GM19438 (cell line): Measurements from ENCODE around the gene PPP1R1B.

Source experiments
- ATAC-seq: cut with Tn5 transposase; IDR thresholded peaks from one replicate; pipeline ENCODE4 v1.9.1; 2021; ENCODE audit warnings: low read depth; ENCODE audit not compliant: unreplicated experiment

Gene PPP1R1B

DNA sequence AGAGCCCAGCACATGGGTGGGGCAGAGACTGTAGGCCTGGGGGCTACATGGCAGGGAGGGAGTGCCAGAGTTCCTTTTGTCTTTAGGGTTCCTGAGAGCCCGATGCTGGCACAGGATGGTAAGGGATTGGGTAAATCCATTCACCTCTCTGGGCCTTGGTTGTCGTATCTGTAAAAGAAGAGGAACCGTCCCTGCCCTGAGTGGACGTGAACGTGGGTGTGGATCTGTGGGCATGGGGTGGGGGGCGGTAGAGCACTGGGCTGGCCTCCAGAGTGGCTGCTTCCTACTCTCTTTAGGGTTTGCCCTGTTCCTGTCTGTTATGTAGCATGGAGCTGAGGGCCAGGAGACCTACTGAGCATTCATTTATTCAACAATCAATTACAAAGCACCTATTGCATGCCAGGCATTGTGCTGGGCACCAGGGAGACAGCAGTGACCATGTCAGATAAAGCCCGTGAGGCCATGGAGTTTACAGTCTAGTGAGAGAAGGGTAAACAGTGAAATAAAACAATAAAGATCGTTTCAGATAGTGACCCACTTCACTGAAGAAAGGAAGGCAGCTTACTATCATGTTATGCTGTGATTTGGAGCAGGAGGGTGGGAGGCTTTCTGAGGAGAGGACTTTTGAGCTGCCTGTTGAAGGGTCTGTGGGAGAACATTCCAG, 25.3 kb downstream of the PPP1R1B start:
- no peak for ATAC-seq

DNA sequence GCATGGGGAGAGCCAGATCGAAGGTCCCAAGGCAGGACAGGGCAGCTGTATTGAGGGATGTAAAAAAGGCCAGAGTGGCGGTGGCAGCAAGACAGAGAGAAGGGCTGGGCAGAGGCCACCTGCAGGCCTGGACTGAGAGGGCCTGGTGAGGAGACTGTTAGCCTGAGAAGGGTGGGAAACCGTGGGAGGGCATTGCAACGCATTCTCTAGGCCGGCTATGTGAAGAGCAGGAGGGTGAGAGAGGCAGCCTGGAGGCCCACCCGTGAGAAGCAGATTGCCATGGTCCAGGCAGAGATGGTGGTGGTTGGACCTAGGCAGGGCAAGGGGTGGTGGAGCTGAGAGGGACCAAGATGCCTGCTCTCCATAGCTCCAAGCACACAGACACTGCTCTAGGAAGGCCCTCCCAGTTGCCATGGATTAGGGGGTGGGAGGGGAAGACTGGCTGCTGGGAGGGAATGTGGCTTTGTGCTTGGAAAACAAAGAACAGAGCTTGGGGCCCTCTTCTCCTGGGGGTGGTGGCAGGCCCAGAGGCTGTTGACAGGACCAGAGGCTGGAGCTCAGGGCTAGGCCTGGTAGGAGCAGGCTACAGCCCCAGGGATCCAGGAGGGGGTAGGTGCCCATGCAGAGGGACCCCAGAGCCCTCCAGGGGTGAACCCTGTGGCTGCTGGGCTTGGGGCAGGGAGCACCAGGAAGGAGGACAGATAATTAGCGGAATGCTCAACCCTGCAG, 26.0 kb downstream of the PPP1R1B start:
- no peak for ATAC-seq

DNA sequence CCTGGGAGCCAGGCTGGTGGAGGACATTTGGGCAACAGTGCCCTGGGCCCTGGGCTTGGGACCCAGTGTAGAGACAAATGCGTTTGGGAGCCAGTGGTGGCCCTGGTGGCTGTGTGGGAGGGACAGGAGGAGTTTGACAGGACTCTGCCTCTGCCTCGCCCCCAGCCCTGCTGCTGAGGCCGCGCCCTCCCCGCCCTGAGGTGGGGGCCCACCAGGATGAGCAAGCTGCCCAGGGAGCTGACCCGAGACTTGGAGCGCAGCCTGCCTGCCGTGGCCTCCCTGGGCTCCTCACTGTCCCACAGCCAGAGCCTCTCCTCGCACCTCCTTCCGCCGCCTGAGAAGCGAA, 26.5 kb downstream of the PPP1R1B start:
- no peak for ATAC-seq

- ATAC-seq, result no peak
Observed at GRCh38 chr17:39653662-39654331, 27.0 kb downstream of the PPP1R1B start.

DNA sequence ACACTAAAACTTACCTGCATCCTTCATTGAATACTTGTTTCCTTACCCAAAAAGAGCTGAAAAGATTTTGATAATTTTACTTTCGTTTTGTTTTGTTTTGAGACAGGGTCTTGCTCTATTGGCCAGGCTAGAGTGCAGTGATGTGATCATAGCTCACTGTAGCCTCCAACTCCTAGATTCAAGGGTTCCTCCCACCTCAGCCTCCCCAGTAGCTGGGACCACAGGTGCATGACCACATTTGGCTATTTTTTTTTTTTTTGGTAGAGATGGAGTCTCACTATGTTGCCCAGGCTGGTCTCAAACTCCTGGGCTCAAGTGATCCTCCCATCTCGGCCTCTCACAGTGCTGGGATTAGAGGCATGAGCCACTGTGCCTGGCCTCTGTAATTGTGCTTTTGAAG, 28.4 kb downstream of the PPP1R1B start:
- ATAC-seq, result no peak

DNA sequence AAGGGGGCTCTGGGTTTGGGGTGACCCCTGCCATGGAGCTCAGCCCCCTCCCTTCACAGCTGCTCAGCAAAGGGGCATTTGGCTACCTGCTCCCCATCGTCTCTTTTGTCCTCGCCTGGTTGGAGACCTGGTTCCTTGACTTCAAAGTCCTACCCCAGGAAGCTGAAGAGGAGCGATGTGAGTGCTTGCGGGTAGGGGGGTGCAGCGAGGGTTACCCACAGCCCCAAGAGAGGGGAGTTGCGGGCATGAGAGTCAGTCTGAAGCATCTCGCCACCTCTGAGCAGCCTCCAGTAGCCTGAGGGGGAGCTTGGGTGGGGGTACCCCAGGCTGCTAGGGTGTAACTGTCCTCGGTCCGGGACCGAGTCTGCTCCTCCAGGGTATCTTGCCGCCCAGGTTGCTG, 31.6 kb downstream of the PPP1R1B start:
- ATAC-seq, result no peak

- ATAC-seq, result no peak
Observed at GRCh38 chr17:39658760-39659159, 32.0 kb downstream of the PPP1R1B start.

DNA sequence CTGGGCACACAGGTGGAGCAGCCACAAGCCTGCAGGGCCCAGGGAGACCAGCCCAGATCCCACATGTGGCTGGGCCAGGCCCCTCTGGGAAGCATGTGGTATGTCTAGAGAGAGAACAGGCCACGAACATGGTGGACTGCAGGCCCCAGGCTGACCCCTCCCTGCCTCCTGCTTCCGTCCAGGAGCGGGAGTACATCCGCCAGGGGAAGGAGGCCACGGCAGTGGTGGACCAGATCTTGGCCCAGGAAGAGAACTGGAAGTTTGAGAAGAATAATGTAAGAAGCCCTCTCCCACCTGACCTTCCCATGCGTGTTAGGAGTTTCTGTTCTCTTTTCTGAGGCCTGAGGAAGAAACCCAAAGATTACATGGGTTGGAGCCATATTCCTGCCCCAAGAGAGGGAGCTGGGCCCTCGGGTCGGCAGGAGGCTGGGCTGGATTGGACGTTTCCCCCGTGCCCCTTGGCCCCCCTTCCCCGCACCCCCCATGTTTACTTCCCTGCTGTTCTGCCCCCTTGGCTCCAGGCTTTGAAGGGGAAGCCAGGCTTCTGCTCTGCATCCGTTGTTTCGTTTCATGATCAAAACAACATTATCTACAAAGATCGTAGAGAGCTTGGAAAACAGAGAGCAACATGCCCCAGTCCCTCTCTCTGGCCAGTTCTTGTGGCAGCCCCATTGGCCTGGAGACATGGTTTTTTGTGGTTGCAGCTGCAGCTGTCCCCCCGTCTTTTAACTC, 32.7 kb downstream of the PPP1R1B start:
- ATAC-seq, result no peak

DNA sequence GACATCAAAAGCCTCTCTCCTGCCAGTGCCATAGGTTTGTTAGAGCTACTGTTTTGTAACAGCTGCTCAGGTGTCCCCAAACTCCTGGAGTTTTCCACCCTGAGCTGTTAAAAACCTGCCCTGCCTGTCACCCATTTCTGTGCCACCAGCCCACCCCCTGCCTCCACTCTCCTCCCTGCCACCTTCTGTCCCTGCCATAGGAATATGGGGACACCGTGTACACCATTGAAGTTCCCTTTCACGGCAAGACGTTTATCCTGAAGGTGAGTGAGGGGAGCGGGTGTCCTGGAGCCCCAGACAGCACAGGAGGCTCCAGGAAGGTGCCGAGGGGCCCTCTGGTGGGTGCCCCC, 33.2 kb downstream of the PPP1R1B start:
- no peak for ATAC-seq

DNA sequence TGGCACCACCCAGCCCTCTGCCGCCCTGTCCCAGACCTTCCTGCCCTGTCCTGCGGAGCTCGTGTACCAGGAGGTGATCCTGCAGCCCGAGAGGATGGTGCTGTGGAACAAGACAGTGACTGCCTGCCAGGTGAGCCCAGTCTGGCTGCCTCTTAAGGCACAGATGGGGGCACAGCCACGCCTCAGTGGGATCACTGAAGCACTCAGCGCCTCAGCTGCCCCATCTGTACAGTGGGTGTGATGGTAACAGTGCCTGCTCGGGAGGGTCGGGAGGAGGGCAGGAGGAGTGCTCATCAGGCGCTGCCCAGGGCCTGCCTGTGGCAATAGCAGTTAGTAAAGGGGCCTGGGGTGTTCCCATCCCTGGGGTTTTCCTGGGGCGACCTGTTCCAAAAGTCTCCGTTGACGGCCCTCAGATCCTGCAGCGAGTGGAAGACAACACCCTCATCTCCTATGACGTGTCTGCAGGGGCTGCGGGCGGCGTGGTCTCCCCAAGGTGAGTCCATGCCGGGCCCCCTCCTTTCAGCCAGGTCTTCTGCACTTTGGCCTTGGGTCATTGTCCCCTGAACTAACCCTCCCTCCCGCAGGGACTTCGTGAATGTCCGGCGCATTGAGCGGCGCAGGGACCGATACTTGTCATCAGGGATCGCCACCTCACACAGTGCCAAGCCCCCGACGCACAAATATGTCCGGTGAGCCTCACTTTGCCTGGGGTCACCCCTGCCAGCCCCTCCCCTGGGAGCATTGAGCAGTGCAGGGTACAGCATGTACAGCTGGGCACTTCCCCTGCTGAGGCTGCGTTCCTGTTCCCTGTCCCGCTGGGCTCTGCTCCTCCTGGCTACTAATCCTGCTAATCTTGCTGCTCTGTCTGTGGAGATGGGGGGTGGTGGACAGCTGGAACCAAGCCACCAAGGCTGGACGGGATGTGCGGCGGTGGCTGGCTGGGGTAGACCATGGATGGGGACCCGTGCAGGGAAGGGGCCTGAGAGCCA, 33.9 kb downstream of the PPP1R1B start:
- ATAC-seq, result no peak

DNA sequence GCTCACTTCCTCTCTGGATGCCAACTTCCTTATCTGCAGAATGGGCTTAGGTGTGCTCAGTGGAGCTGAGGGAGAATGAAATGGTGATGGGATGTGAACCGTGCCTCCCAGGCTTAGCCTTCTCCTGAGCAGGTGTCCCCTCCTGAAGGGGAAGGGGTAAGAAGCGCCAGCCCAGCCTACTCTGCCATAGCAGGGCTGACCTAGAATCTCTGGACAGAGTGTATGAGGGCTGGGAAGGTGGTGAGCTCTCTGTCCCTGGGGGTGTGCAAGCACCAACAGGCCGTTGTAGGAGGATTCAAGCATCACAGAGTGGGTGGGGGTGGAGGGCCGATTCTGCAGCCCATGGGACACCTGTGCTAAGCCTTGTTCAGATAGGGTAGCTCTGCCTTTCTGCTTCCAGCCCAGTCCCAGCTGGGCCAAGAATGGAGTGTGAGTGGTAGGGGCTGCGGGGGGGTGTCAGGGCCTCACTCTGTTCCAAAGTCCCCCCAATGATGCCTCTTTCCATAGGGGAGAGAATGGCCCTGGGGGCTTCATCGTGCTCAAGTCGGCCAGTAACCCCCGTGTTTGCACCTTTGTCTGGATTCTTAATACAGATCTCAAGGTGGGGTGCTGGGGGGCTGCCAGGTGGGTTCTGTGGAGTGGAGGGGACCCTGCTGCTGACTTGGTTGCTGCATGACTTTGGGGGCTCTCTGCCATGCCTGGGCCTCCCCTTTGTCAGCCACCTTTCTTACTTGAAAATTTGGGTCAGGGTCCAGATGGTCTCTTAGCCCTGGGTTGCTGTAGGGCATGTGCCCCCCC, 35.2 kb downstream of the PPP1R1B start:
- no peak for ATAC-seq

GRCh38 chr17:39662551-39663339, 36.0 kb downstream of the PPP1R1B start:
- ATAC-seq, result no peak

DNA sequence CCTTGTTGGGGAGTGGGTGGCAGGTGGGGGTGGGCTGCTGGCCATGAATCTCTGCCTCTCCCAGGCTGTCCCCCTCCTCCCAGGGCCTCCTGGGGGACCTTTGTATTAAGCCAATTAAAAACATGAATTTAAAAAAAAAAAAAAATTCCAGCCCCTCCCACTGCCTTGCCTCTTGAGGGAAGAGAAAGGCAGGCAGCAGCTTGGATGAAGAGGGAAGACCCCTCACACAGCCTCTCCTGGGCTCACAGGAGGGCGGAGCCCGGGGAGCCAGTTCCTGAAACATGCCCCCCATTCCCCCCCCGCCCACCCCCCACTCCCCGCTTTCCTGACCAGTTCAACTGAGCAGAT, 36.6 kb downstream of the PPP1R1B start:
- no peak for ATAC-seq

DNA sequence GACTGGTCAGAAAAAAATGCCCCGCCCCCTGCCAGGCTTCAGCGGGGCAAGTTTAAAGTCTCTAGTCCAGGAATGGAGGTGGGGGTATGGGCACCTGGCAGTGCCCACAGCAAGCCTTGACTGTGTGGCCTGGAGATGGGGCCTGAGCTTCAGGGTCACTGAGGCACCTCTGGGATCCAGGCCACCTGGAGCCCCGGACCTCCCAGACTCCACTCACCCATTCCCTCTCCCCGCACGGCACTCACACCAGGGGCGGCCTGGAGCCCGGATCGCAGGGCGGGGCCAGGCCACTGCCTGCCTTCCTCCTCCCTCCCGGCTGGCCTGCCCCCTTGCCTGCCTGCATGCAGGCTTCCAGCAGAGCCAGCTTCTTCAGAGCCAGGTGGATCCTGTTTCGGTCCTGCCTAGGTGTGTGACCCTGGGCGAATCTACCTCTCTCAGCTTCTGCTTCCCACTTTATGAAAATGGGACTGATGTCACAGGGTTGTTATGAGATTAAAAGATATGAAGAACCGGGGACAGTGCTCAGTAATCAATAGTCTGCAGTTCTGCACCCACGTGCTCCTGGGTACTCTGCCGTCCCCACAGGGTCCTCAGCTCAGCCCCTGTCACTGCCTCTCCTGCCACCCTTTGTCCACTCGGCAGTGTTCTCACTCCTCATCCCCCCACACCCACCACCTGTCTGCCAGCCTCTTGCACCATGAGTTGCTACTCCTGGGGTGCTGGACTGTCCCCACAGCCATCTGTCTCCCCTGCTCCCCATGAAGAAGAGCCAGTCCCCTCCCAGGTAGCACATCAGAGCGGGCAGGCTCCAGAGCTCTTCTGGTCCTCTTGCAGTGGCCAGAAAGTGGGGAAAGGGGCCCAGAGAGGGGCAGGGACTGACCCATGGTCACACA, 37.2 kb downstream of the PPP1R1B start:
- no peak for ATAC-seq

DNA sequence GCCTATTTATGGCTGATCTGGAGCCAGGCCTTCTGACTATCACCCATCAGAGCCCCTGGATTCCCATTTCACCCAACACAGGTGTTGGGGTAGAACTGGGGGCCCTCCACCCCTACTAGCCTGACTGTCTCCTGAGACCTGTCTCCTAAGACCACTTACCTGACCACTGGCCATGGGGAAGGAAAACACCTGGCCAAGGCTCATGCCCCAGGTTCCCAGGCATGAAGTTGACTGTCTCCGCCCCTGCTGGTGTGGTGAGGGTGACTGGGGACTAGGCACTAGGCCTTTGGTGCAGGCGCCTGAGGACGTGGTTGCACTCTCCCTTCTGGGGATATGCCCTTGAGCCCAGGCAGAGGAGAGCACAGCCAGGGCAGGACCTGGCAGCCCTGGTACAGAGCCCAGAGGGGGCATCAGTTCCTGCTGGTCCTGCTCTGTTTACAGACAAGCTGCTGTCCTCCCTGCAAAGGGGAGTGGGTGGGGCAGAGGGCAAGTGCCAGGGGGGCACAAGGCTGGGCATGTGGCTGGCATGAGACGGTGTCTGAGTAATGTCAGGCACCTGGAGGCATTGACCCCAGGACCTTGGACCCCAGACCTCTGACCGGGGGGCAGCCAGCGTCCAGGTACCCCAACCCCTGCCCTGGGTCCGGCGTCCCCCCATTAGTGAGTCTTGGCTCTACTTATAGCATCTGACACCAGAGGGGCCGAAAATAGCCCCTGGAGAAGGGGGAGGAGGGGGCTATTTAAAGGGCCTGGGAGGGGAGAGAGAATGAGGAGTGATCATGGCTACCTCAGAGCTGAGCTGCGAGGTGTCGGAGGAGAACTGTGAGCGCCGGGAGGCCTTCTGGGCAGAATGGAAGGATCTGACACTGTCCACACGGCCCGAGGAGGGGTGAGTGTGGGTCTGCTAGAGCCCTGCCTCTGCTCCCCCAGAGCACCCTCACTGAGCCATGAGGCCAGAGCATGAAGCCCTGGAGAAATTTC, 38.1 kb downstream of the PPP1R1B start, which contains the start of gene TCAP:
Gene TCAP (plus strand): TSS at position 769 of the 981 bp plus-strand sequence. CDS start 11 bp downstream, at position 780.
- ATAC-seq, result no peak

- ATAC-seq, result no peak
Observed at GRCh38 chr17:39665642-39666224, 39.0 kb downstream of the PPP1R1B start.
